GM21717 (cell line): Measurements from ENCODE around the gene POLG.
"Not testable (repeated sequence)": the region's sequence is repeated elsewhere in the genome, so short reads cannot be mapped to it uniquely, and the experiment has no call there.

Experiments used
- ATAC-seq: cut with Tn5 transposase; IDR thresholded peaks from one replicate; pipeline ENCODE4 v1.9.1; 2021; ENCODE audit warnings: mild to moderate bottlenecking, moderate library complexity; ENCODE audit not compliant: unreplicated experiment

The POLG gene

GRCh38 chr15:89291934-89292438, 42.6 kb downstream of the POLG start:
- no peak for ATAC-seq

DNA sequence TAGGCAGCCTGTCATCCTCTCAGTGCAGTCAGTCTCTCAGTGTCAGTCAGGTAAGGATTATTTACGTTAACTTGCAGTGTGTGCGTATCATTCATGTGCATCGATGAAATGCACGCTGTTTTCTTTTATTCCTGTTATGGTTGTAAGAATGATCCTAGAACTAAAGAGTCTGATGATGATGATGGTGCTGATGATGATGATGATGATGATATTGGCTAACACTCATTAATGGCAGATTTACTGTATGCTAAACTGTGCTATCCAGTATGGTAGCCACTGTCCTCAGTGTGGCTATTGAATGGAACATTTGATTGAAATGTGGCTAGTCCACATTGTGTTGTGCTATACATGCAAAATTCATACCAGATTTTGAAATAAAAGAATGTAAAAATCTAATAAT, 51.4 kb downstream of the POLG start:
- no peak for ATAC-seq

DNA sequence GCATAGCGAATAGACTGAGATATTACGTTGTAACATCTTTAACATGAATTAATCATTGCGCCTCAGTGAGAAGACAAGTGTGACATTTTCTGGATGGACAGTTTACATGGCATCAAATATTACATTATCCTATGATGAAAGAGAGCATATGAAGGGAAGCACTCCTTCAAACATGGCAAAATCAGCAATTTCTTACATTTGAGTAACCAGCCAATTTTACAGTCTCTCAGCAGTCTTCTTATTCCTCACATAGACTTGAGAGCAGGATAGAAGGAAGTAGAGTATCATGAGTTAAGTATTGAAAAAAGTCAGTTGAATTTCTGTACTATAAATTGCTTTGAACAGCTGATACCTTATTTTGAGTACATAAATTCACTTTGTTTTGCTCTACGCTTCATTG, 52.0 kb downstream of the POLG start:
- no peak for ATAC-seq

DNA sequence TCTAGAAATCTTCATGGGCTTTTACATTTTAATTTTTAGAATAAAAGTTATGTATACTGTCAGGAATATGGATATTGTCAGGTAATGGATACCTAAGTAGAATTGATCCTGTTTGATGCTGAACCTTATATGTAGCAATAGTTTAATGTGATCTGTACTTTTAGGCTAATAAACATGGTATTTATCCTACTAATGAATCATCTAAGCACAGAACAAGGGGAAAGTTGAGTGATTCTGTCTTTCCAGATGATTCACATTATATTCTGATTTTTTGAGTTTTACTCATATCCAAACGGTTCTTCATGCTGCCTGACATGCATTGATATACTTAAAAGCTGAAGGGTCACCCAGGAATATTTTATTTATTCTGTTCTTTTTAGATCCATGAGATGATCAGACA, 56.3 kb downstream of the POLG start:
- no peak for ATAC-seq

DNA sequence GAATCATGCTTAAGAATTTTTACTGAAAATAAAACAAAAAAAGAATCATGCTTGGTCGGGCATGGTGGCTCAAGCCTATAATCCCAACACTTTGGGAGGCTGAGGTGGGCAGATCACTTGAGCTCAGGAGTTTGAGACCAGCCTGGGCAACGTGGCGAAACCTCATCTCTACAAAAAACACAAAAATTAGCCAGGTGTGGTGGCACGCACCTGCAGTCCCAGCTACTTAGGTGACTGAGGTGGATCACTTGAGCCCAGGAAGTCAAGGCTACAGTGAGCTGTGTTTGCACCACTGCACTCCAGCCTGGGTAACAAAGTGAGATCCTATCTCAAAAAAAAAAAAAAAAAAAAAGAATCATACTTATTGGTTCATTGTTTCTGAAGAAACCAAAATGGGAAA, 57.3 kb downstream of the POLG start:
- not testable (repeated sequence) for ATAC-seq
